HG03045 (cell line): ENCODE measurements around the gene B3GAT1.
"Not testable (repeated sequence)": the region's sequence is repeated elsewhere in the genome, so short reads cannot be mapped to it uniquely, and the experiment has no call there.

Experiments
- ATAC-seq: cut with Tn5 transposase; IDR thresholded peaks from one replicate; pipeline ENCODE4 v1.9.1; 2021; ENCODE audit warnings: mild to moderate bottlenecking, moderate library complexity; ENCODE audit not compliant: unreplicated experiment

B3GAT1 gene

GRCh38 chr11:134412203-134413042, at the start of gene B3GAT1:
TSS of gene B3GAT1 (minus strand) at chr11:134412242. CDS start at chr11:134387659, 24,583 bp downstream.
- no peak for ATAC-seq

GRCh38 chr11:134461621-134462020, 49.6 kb upstream of the B3GAT1 start:
- no peak for ATAC-seq

- ATAC-seq = no peak
Observed at GRCh38 chr11:134460881-134461280, 48.8 kb upstream of the B3GAT1 start.

GRCh38 chr11:134460062-134460561, 48.1 kb upstream of the B3GAT1 start:
- no peak for ATAC-seq

GRCh38 chr11:134459246-134460061, 47.4 kb upstream of the B3GAT1 start:
- no peak for ATAC-seq

GRCh38 chr11:134457411-134458007, 45.5 kb upstream of the B3GAT1 start:
- not testable (repeated sequence) for ATAC-seq

GRCh38 chr11:134455516-134455915, 43.5 kb upstream of the B3GAT1 start:
- no peak for ATAC-seq

GRCh38 chr11:134454146-134454690, 42.2 kb upstream of the B3GAT1 start:
- no peak for ATAC-seq

- no peak for ATAC-seq
Observed at GRCh38 chr11:134453441-134453840, 41.4 kb upstream of the B3GAT1 start.

- ATAC-seq = no peak
Observed at GRCh38 chr11:134452838-134453155, 40.8 kb upstream of the B3GAT1 start.

- ATAC-seq = no peak
Observed at GRCh38 chr11:134452026-134452837, 40.2 kb upstream of the B3GAT1 start.

GRCh38 chr11:134450186-134450585, 38.1 kb upstream of the B3GAT1 start:
- ATAC-seq = no peak

- no peak for ATAC-seq
Observed at GRCh38 chr11:134449713-134450112, 37.7 kb upstream of the B3GAT1 start.

GRCh38 chr11:134449051-134449450, 37.0 kb upstream of the B3GAT1 start:
- ATAC-seq = no peak

GRCh38 chr11:134447696-134448095, 35.7 kb upstream of the B3GAT1 start:
- no peak for ATAC-seq

GRCh38 chr11:134445601-134446325, 33.7 kb upstream of the B3GAT1 start:
- no peak for ATAC-seq

GRCh38 chr11:134444160-134445108, 32.4 kb upstream of the B3GAT1 start:
- not testable (repeated sequence) for ATAC-seq

- ATAC-seq = no peak
Observed at GRCh38 chr11:134443246-134443645, 31.2 kb upstream of the B3GAT1 start.

- no peak for ATAC-seq
Observed at GRCh38 chr11:134442246-134442645, 30.2 kb upstream of the B3GAT1 start.
